Measurements from ENCODE around the gene SLC7A1. TPM values are rescaled to one million over a fixed set of nuclear protein-coding genes. Genes with fewer than 3 reads are reported as not detected.

SLC7A1 gene
- total RNA-seq, 4 donors from 2014 or later, result 26.8 to 44.2 (median 37.5) TPM

- Histone ChIP-seq H3K27me3 (no peaks in the 10 kb centered on the region), H3K9me3 (no peaks in the 10 kb centered on the region), H3K36me3 (no peaks in the 10 kb centered on the region), H3K4me1 (no peaks in the 10 kb centered on the region), H3K4me3 (no peak overlapping the region), H3K27ac (no peak overlapping the region)
- no peak for TF ChIP-seq CTCF (IDR thresholded peaks at IDR 0.05)
- TF ChIP-seq POLR2A (IDR thresholded peaks at IDR 0.05), result no peak
- DNase-seq, result no peak
Measured at GRCh38 chr13:29619995-29620394, 24.5 kb upstream of the SLC7A1 start.

DNA sequence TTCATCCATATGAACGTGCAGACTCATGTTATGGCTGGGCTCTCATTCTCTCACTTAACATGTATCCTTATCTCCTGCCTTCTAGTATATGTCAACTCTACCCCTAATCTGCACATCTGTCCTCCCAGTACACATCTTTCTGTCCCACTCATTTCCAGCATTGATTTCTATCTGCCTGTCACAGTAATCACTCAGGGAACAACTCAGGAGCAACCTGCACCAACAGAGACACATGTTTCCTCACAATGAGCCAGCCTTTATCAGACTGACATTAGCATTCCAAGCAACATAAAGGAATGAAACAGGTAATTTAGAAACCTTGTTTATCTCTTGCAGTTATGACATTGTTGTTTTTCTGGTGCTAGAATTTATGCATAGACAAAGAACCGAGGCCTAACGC lies 17.6 kb upstream of the SLC7A1 start:
- Histone ChIP-seq H3K4me3 (no peak overlapping the region), H3K27ac (no peak overlapping the region), H3K27me3 (no peaks in the 10 kb centered on the region), H3K36me3 (no peaks in the 10 kb centered on the region), H3K4me1 (no peaks in the 10 kb centered on the region), H3K9me3 (no peaks in the 10 kb centered on the region)
- no peak for DNase-seq
- TF ChIP-seq CTCF (IDR thresholded peaks at IDR 0.05) (no peak), POLR2A (IDR thresholded peaks at IDR 0.05) (no peak)

GRCh38 chr13:29607465-29607864 lies 12.0 kb upstream of the SLC7A1 start:
- no peak overlapping the region for H3K27ac ChIP-seq
- no peak overlapping the region for H3K4me3 ChIP-seq

DNA sequence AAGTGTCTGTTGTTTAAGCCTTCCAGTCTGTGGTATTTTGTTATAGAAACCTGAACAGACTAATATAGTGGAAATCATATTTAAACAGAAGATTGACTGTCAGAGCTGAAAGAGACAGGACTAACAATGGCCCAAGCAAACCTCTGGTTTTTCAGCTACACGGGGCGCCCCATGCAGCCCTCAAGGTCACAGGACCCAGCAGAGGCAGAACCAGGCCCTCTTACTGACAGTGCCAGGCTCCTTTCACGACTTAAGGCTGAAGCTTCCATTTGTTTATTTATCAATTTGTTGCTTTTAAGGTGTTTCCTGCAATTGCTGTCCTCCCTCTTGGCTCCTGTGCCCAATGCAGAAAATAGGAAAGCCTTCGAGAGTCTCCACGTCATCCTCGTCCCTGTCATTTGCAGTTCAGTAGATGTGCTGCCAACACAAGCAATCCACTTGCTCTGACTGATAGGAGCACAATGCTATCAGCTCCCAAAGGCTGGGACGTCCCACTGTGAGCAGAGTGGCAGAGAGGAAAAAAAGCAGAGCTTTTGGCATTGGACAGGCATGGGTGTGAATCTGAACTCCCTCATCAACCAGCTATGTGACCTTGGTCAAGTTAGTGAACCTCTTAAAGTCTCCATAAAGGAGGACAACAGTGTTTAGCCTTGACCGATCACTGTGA lies 10.5 kb upstream of the SLC7A1 start:
- no peak for DNase-seq
- Histone ChIP-seq H3K27me3 (no peaks in the 10 kb centered on the region), H3K27ac (no peak overlapping the region), H3K36me3 (no peaks in the 10 kb centered on the region), H3K4me1 (no peaks in the 10 kb centered on the region), H3K4me3 (no peak overlapping the region), H3K9me3 (no peaks in the 10 kb centered on the region)
- TF ChIP-seq POLR2A (IDR thresholded peaks at IDR 0.05) (no peak), CTCF (IDR thresholded peaks at IDR 0.05) (no peak)

More at GRCh38 chr13:29607465-29607864, 12.0 kb upstream of the SLC7A1 start:
- Histone ChIP-seq H3K27me3 (no peaks in the 10 kb centered on the region), H3K4me1 (no peaks in the 10 kb centered on the region), H3K36me3 (no peaks in the 10 kb centered on the region), H3K9me3 (no peaks in the 10 kb centered on the region)
- TF ChIP-seq POLR2A (IDR thresholded peaks at IDR 0.05) (no peak), CTCF (IDR thresholded peaks at IDR 0.05) (no peak)
- no peak for DNase-seq

GRCh38 chr13:29598321-29598720 lies 2.8 kb upstream of the SLC7A1 start:
- Histone ChIP-seq H3K9me3 (no peaks in the 10 kb centered on the region), H3K36me3 (no peaks in the 10 kb centered on the region), H3K4me3 (no peak overlapping the region), H3K27ac (no peak overlapping the region), H3K4me1 (peaks cover 0 to 6% (median 2%) of the 10 kb centered on the region in 4 donors), H3K27me3 (no peaks in the 10 kb centered on the region)
- no peak for DNase-seq
- TF ChIP-seq CTCF (IDR thresholded peaks at IDR 0.05), result no peak
- TF ChIP-seq POLR2A (IDR thresholded peaks at IDR 0.05), result no peak
